Vagina (tissue), 2 donors: ENCODE measurements around the gene PTPRM.

Experiments
- CTCF ChIP-seq, 3 experiments: fragments of 450-650 bp in 2 of 3; fragments of 200-600 bp in 1 of 3; sonication (generic) in 1 of 3; IDR thresholded peaks; one replicate each; pipeline ENCODE4 v1.5.1; 2017 to 2019; ENCODE audit warnings: antibody characterized with exemption in 3 of 3, mild to moderate bottlenecking in 2 of 3, moderate library complexity in 2 of 3
- POLR2AphosphoS5 ChIP-seq, 2 donors: sonication (generic); formaldehyde crosslinking; IDR thresholded peaks; one replicate each; pipeline ENCODE4 v1.9.0; 2017; ENCODE audit warnings: antibody characterized with exemption in 2 of 2, mild to moderate bottlenecking in 2 of 2, low read depth in 1 of 2; ENCODE audit not compliant: insufficient read depth in 1 of 2

- TF ChIP-seq POLR2AphosphoS5 (IDR thresholded peaks at IDR 0.05; ENCODE audit: insufficient read depth in 1 of 2, low read depth in 1 of 2), result no peak
- TF ChIP-seq CTCF (IDR thresholded peaks at IDR 0.05), result no peak
These were observed 884.0 kb downstream of the PTPRM start for GRCh38 chr18:8450898-8451665.
